H9 (cell line): ENCODE results near the gene FAP. TPM values are rescaled to one million over a fixed set of nuclear protein-coding genes. Genes with fewer than 3 reads are reported as not detected.

Experiments
- DNase-seq: peaks from one replicate; pipeline ENCODE4 v3.0.0-alpha.2; 2017
- H2AFZ ChIP-seq: one replicate; pipeline ENCODE4 v1.6.1; 2013; ENCODE audit warnings: mild to moderate bottlenecking, low read length, control low read depth, moderate library complexity
- H2AK5ac ChIP-seq: 2 replicates; pipeline ENCODE4 v1.6.1; 2013; ENCODE audit warnings: low read length, control low read depth, mixed read lengths; ENCODE audit not compliant: insufficient read length
- H2BK120ac ChIP-seq: one replicate; pipeline ENCODE4 v1.6.1; 2013; ENCODE audit warnings: low read depth, mild to moderate bottlenecking, low read length, control low read depth, inconsistent platforms; ENCODE audit not compliant: poor library complexity, severe bottlenecking
- H2BK12ac ChIP-seq: 2 replicates; pipeline ENCODE4 v1.6.1; 2013; ENCODE audit warnings: low read length, control low read depth, mixed read lengths, low read depth; ENCODE audit not compliant: insufficient read length
- H2BK15ac ChIP-seq: 2 replicates; pipeline ENCODE4 v1.6.1; 2013; ENCODE audit warnings: low read depth, low read length, control low read depth
- H2BK20ac ChIP-seq: one replicate; pipeline ENCODE4 v1.6.1; 2013; ENCODE audit warnings: low read depth, mild to moderate bottlenecking, low read length, control low read depth, inconsistent platforms; ENCODE audit not compliant: poor library complexity, severe bottlenecking
- H2BK5ac ChIP-seq: 2 replicates; pipeline ENCODE4 v1.6.1; 2013; ENCODE audit warnings: low read length, control low read depth, mixed read lengths; ENCODE audit not compliant: insufficient read length
- H3K14ac ChIP-seq: 2 replicates; pipeline ENCODE4 v1.6.1; 2013; ENCODE audit warnings: low read length, control low read depth; ENCODE audit not compliant: insufficient read depth
- H3K18ac ChIP-seq: 2 replicates; pipeline ENCODE4 v1.6.1; 2013; ENCODE audit warnings: low read depth, mild to moderate bottlenecking, mixed read lengths, low read length, control low read depth; ENCODE audit not compliant: insufficient read length
- H3K23ac ChIP-seq: 2 replicates; pipeline ENCODE4 v1.6.1; 2013; ENCODE audit warnings: low read length, control low read depth, mixed read lengths, low read depth; ENCODE audit not compliant: insufficient read length
- H3K23me2 ChIP-seq: 2 replicates; pipeline ENCODE4 v1.6.1; 2013; ENCODE audit warnings: low read depth, mild to moderate bottlenecking, mixed read lengths, low read length, control low read depth; ENCODE audit not compliant: insufficient read length, poor library complexity, severe bottlenecking
- H3K27ac ChIP-seq: 2 replicates; pipeline ENCODE4 v1.5.1; 2013; ENCODE audit warnings: low read length, control low read depth, mixed read lengths, low read depth; ENCODE audit not compliant: insufficient read length
- H3K27me3 ChIP-seq: 2 replicates; pipeline ENCODE4 v1.6.1; 2013; ENCODE audit warnings: low read length, control low read depth, inconsistent platforms; ENCODE audit not compliant: insufficient read depth
- H3K4ac ChIP-seq: 2 replicates; pipeline ENCODE4 v1.6.1; 2013; ENCODE audit warnings: low read depth, mild to moderate bottlenecking, control low read depth, inconsistent platforms, low read length, moderate library complexity
- H3K4me1 ChIP-seq: 2 replicates; pipeline ENCODE4 v1.6.1; 2013; ENCODE audit warnings: low read length, control low read depth, inconsistent platforms; ENCODE audit not compliant: insufficient read depth
- H3K4me2 ChIP-seq: 2 replicates; pipeline ENCODE4 v1.6.1; 2013; ENCODE audit warnings: low read length, control low read depth, mixed read lengths; ENCODE audit not compliant: insufficient read length, insufficient read depth
- H3K56ac ChIP-seq: 2 replicates; pipeline ENCODE4 v1.6.1; 2013; ENCODE audit warnings: low read depth, mild to moderate bottlenecking, mixed read lengths, low read length, control low read depth; ENCODE audit not compliant: insufficient read length
- H3K79me1 ChIP-seq: 2 replicates; pipeline ENCODE4 v1.6.1; 2013; ENCODE audit warnings: low read depth, mild to moderate bottlenecking, moderate library complexity, low read length, control low read depth, inconsistent platforms; ENCODE audit not compliant: insufficient read depth, poor library complexity, severe bottlenecking
- H3K79me2 ChIP-seq: 2 replicates; pipeline ENCODE4 v1.6.1; 2013; ENCODE audit warnings: low read length, control low read depth, inconsistent platforms; ENCODE audit not compliant: insufficient read depth
- H3K9ac ChIP-seq: 2 replicates; pipeline ENCODE4 v1.6.1; 2013; ENCODE audit warnings: low read length, control low read depth, mixed read lengths; ENCODE audit not compliant: insufficient read length; ENCODE audit errors: extremely low read depth
- H3K9me3 ChIP-seq: one replicate; pipeline ENCODE4 v1.6.1; 2013; ENCODE audit warnings: low read depth, low read length, inconsistent platforms; ENCODE audit not compliant: control insufficient read depth
- H3T11ph ChIP-seq: one replicate; pipeline ENCODE4 v1.6.1; 2013; ENCODE audit warnings: mild to moderate bottlenecking, low read length, control low read depth, inconsistent platforms
- H4K20me1 ChIP-seq: one replicate; pipeline ENCODE4 v1.6.1; 2013; ENCODE audit not compliant: control insufficient read depth, insufficient read length, insufficient read depth
- H4K5ac ChIP-seq: 2 replicates; pipeline ENCODE4 v1.6.1; 2013; ENCODE audit warnings: low read depth, mild to moderate bottlenecking, mixed read lengths, low read length, control low read depth; ENCODE audit not compliant: insufficient read length
- H4K8ac ChIP-seq: replicated peaks from 2 replicates; pipeline ENCODE4 v1.6.1; 2013; ENCODE audit warnings: low read length, control low read depth, mixed read lengths, low read depth; ENCODE audit not compliant: insufficient read length
- H4K91ac ChIP-seq: 2 replicates; pipeline ENCODE4 v1.6.1; 2013; ENCODE audit warnings: low read depth, mild to moderate bottlenecking, moderate library complexity, mixed read lengths, low read length, control low read depth; ENCODE audit not compliant: insufficient read length
- H3K27ac Mint-ChIP-seq, 3 experiments: 2 replicates in 2 of 3; 3 replicates in 1 of 3; pipeline ENCODE4 v1.8.0; 2020 to 2021; ENCODE audit warnings: mixed read lengths in 3 of 3, mild to moderate bottlenecking in 1 of 3, moderate library complexity in 1 of 3
- H3K27me3 Mint-ChIP-seq: 2 replicates; pipeline ENCODE4 v1.8.0; 2021; ENCODE audit warnings: low read depth, mild to moderate bottlenecking, moderate library complexity, mixed read lengths
- H3K36me3 Mint-ChIP-seq, 3 experiments: 2 replicates in 2 of 3; 3 replicates in 1 of 3; pipeline ENCODE4 v1.8.0; 2020 to 2021; ENCODE audit warnings: low read depth in 3 of 3, mixed read lengths in 3 of 3; ENCODE audit not compliant: insufficient read depth in 1 of 3
- H3K4me1 Mint-ChIP-seq, 2 experiments: 2 replicates each; pipeline ENCODE4 v1.8.0; 2020; ENCODE audit warnings: mixed read lengths in 2 of 2
- H3K4me3 Mint-ChIP-seq, 2 experiments: 2 replicates in 1 of 2; 3 replicates in 1 of 2; pipeline ENCODE4 v1.8.0; 2020 to 2021; ENCODE audit warnings: mild to moderate bottlenecking in 2 of 2, mixed read lengths in 2 of 2, moderate library complexity in 1 of 2
- H3K9me3 Mint-ChIP-seq, 2 experiments: 2 replicates in 1 of 2; 3 replicates in 1 of 2; pipeline ENCODE4 v1.8.0; 2020; ENCODE audit warnings: mild to moderate bottlenecking in 2 of 2, mixed read lengths in 2 of 2, moderate library complexity in 1 of 2
- CTCF ChIP-seq: fragments of 200-600 bp; sonication (generic); conservative IDR thresholded peaks from 3 replicates; pipeline ENCODE4 v1.8.0; 2021; ENCODE audit warnings: antibody characterized with exemption, mild to moderate bottlenecking
- WGBS: extraction: QIAGEN DNeasy Blood & Tissue Kit; methylation state at CpG from one replicate; pipeline ENCODE4 v1.1.7; 2013; ENCODE audit warnings: missing lambda C conversion rate, low lambda C conversion rate, mixed read lengths; ENCODE audit not compliant: insufficient read length; ENCODE audit errors: extremely low coverage; 5-methylcytosine and 5-hydroxymethylcytosine counted together
- total RNA-seq: library from RNA; stranded (reverse); gene quantifications from 2 replicates; pipeline ENCODE4 v1.2.1, GENCODE V29; 2021

Gene FAP
- total RNA-seq, 1 experiment from 2014 or later = not detected

GRCh38 chr2:162258169-162258568 is 14.9 kb upstream of the FAP start:
- Histone ChIP-seq H3K79me1 (no peaks in the 10 kb centered on the region), H2AFZ (no peak overlapping the region), H3K14ac (no peak overlapping the region), H3K4me2 (no peak overlapping the region), H3K4ac (no peak overlapping the region), H2AK5ac (no peak overlapping the region), H4K5ac (no peak overlapping the region), H2BK20ac (no peak overlapping the region), H2BK15ac (no peak overlapping the region), H3K4me1 (no peaks in the 10 kb centered on the region), H3T11ph (no peak overlapping the region), H4K91ac (no peak overlapping the region), H3K79me2 (no peaks in the 10 kb centered on the region), H4K20me1 (no peaks in the 10 kb centered on the region), H2BK12ac (no peak overlapping the region), H3K27ac (no peak overlapping the region), H3K23ac (no peak overlapping the region), H3K23me2 (no peaks in the 10 kb centered on the region), H3K27me3 (no peaks in the 10 kb centered on the region), H4K8ac (no peak overlapping the region), H2BK5ac (no peak overlapping the region), H3K18ac (no peak overlapping the region), H3K56ac (no peak overlapping the region), H3K9ac (no peak overlapping the region), H2BK120ac (no peak overlapping the region), H3K9me3 (no peaks in the 10 kb centered on the region)
- Mint-ChIP-seq H3K9me3 (no peaks in the 10 kb centered on the region), H3K27ac (no peak overlapping the region), H3K4me1 (peaks cover 9 to 12% of the 10 kb centered on the region in 2 experiments), H3K36me3 (no peaks in the 10 kb centered on the region), H3K4me3 (no peak overlapping the region), H3K27me3 (no peaks in the 10 kb centered on the region)
- WGBS = no CpG with 5 or more reads among the region's 4 CpGs
- TF ChIP-seq CTCF = no peak
- DNase-seq = no peak
